HG03066 (cell line): ENCODE results near the gene ZFR.
"Not testable (repeated sequence)": the region's sequence is repeated elsewhere in the genome, so short reads cannot be mapped to it uniquely, and the experiment has no call there.

Experiments
- ATAC-seq: cut with Tn5 transposase; IDR thresholded peaks from one replicate; pipeline ENCODE4 v1.9.1; 2021; ENCODE audit warnings: low read depth; ENCODE audit not compliant: unreplicated experiment

Gene ZFR

DNA sequence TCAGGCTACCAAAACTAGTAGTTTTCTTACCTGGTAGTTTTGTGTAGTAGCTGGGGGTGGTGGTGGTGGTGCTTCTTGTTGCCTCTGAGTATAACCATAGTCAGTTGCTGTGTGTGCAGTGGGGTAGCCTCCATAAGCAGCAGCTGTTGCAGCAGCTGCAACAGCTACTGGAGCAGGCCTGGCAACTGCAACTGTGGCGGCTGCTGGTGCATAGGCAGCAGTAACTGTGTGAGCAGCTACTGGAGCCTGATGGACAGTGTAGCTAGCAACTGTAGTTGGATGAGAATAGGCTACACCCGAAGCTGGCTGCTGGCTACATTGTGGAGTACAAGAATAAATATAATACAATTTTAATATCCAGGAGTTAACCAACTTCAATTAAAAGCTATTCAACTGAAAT lies 24.7 kb downstream of the ZFR start:
- no peak for ATAC-seq

DNA sequence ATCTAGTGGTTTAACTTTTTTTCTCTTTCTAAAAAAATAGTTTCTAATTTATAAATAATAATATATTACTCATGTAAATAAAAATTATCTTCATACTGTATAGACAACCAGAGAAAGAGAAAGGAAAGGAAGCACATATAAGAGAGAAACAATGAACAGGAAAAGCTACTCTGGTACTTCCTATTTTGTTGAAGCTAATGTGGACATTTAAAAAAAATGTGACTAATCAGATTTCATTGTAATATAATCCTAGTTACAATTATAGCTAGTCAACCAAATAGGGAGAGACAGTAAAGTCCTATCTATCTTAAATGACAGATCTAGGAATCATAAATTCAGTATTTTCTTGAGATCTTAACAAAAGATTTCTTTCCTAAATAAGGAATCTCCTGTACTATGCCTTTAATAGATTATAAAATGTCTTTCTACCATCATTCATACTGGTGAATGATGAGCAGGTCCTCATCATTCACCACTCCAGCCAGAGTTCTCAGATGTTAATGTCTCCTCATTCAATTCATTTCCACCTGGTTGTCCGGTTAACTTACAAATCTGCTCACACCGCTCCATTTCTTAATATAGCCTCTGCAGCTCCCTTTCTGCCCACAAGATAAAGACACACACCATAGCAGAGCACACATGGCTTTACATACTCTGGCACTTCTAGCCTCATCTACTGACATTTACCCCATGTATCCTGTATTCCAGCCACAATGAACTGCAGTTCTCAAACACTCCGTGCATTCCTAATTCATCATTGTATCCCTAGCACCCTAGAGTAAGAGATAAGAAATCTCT lies 30.9 kb downstream of the ZFR start:
- ATAC-seq, result no peak

DNA sequence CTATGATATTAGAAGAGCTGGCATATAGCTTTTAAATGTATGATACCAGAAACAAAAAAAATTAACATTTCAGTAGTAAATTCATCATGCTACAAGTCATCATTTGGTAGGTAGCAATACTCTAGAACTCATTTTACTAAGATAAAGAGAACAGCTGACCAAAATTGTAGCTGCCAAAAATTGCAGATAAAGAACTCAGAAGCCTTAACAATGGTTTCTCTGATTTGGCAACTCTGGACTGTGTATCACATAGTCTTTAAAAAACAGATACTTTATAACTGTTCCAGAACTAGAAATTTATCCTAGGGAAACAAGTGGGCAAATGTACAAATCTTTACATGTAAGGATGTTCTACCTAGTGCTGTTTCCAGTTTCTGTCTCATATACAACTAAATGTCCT lies 33.9 kb downstream of the ZFR start:
- no peak for ATAC-seq

DNA sequence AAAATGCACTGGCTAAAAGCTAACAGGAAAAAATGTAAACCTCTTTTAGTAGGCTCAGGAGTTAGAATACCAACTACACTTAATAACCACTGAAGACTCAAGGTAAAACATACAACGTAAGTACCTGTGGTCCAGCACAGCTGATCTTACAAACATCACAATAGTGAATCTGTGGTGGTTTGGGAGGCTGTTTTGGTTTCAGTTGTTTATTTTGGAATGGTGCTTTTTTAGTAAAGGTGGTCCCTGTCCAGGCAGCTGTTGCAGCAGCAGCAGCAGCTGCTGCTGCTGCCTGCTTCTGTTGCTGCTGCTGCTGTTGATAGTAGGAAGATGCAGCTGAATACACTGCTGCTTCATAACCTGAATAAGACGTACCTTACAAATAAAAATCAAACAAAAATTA lies 37.9 kb downstream of the ZFR start:
- peak; percentile 80 for ATAC-seq

DNA sequence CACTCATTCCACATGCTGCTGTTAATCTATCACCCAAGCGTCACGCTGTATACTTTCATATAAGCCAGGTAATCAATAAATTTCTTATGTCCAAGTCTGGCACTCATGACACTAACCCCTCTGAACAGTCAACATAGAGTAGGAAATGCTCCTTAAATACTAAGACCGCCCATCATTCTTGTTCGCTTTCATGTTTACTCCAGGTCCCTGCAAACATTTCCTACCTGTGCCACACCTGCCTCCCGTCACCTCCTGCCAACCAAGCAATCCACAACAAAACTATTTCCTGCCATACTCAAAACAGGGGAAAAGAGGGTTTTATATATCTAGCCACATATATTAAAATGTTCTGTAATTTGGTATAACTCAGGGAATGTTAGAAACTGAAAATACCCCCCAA lies 39.0 kb downstream of the ZFR start:
- ATAC-seq, result no peak

DNA sequence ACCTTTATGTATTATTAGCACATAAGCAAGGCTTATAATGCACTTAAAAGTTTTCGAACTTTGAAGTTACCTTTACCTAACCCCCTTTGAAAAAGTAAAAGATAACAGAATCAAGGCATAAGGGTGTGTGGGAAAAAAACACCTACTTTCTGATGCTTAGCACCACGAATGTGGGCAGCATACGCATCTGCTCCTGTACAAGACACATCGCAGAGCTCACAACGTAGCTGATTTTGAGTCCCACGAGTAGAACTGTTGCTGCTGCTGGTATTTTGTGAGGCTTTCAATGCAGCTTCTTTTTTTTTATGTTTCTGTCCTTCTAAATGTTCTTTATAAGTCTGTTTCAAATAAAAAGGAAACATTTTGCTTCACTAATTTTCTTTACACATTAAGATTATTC lies 40.8 kb downstream of the ZFR start:
- no peak for ATAC-seq

DNA sequence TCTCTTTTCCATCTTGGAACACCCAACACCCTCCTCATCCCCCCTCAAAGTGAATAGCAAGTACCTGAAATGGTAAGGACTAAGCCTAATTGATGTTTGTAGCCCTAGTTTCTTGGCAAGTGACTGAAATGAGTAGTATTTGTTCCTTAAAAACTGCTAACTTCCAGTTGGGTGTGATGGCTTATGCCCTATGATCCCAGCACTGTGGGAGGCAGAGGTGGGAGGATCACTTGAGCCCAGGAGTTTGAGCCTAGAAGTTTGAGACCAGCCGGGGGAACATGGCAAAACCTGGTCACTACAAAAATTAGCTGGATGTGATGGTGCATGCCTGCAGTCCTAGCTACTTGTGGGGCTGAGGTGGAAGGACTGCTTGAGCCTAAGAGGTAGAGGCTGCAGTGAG lies 44.1 kb downstream of the ZFR start:
- no peak for ATAC-seq

DNA sequence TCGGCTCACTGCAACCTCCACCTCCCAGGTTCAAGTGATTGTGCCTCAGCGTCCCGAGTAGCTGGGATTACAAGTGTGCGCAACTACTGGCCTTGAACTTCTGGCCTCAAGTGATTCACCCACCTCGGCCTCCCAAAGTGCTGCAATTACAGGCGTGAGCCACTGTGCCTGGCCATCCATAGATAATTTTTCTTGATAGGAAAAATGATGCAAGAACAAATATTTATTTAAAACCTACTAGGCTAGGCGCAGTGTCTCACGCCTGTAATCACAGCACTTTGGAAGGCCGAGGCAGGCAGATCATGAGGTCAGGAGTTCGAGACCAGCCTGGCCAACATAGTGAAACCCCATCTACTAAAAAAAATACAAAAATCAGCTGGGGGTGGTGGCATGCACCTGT lies 45.8 kb downstream of the ZFR start:
- ATAC-seq, result not testable (repeated sequence)

DNA sequence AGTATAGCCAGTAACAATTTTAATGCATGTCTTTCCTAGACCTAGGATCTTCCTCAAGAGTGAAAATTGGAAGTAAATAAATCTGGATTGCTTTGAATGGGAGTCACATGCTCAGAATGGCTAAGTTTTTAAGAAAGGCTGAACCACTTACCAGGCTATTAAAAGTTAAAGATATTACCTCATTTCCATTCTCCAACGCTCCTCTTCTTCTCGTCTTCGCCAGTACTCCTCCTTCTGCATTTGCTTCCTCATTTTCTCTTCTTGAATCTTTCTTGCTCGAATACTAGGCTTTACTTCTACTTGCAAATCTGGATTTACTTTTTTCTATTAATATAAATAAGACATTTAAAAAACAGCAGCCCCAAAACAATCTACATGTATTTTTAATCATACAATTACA lies 49.6 kb downstream of the ZFR start:
- ATAC-seq, result no peak

DNA sequence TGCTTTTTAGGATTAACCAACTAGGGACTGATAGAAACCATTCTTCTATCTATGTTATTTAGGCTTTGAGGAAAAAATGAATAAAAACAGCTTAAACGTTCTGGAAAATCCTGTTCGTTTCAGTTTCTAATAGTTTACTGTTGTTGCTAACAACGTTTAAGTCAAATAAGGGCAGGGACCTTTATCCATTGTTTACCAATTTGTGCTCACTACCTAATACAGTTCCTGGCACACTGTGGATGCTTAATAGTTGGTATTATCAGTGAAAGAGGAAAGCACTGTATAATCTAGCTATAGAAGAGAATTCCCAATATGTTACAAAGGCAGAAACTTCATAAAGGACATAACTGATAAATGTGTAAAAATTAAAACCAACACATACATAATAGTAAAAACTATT lies 52.5 kb downstream of the ZFR start:
- ATAC-seq, result no peak

DNA sequence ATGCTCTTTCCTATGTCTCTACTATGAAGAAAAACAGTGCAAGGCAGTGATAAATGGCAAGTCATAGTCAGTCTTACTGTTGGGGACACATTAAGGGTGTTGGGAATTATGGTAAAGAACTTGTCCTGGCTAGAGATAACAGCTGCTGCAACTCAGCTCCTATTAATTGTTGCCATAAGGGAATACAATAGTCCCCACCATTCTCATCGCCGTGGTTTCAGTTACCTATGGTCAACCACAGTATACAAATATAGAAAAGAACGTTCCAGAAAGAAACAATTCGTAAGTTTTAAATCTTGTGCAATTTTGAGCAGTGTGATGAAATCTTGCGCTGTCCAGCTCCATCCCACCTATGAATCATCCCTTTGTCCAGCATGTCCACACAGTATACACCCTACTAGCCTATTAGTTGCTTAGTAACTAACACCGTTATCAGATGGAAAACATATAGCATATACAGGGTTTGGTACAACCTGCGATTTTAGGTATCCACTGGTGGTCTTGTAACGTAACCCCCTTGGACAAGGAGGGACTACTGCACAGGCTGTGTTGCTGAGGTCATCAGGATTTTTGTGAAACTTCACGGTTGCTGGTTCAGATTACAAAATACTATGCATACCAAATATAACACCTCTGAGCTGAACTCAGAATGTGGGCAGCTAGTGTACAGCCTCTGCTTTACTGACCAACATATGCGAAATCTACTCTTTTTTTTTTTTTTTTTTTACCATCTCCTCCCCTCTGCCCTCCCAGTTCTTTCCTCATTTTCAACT lies 53.5 kb downstream of the ZFR start:
- ATAC-seq, result no peak

DNA sequence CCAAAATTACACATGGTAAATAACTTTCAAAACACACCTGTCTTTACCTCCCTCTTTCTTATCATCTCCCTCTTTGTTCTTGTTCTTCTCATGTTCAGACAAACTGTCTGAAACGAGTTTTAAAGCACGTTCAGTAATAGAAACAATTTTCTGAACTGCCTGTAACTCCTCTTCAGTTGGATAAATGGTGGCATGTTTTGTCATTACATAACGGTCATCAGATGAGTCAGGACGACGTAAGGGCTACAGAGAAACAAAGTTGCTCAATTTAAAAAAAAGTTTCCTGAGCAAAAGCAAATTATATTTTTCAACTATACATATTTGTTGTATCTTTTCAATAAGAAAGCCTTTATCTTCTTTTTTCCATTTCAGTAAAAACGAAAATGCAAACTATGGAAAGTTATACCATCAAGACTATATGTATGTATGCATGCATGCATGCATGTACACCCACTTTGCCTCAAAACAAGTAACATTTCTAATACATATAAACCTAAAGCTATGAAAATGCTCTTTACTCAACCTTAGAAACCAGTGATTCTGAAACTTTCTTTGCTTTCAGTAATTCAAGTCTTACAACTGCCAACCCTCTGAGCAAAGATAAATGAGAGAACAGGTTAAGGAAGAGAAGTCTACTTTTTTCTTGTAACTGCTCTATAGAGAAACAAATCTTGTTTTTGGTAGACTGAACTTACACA lies 56.0 kb downstream of the ZFR start:
- ATAC-seq, result no peak

DNA sequence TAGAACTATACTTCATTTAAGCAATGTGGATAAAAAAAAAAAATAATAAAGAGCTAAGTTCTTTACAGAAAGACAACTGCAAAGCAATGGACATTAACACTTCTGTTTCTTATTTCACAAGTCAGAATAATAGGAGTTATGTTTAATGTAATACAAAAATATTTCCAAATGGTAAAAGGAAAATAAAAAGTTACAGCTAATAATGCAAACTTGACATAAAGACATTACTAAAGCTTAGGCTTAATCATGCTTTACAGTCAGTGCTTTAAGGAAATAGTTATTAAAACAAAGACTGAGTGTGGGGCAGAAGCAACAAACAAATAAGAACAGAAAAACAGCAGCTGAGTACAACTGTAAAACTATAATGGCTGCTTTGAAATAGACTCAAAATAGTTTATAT lies 56.7 kb downstream of the ZFR start:
- ATAC-seq, result no peak

DNA sequence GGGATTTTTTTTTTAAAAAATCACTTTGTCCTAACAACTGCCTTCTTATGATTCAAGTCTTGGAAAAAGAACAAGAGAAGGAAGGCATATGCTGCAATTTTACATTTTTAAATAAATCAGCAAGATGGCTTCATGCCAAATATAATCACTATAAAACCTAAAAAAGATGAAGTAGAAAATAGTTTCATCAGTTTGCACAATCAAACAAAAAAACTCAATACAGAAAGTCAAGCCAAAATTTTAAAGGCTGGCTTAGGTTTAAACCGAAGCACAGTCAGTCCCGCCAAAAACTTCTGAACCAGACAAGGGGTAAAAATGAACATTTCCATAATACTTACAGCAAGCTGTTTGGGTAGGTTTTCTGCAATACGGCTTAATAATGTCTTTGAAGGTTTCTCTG lies 57.3 kb downstream of the ZFR start:
- ATAC-seq, result no peak

DNA sequence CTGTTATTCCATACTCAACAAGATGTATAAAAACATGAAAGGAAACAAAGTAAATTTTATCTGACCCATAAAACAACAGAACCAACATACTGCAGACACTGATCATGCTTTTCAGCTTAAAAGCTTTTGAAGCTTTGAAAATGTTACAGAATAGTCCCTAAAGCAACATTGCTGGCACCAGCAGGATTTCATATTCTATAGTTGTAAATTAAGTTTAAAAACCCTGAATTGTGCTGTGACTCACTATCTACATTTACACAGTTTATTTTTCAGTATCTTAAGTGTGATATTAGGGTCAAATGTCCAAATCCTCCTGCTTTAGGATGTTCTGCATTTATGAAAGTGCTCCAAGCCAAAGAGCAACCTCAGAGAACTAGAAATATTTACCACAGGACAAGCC lies 59.9 kb downstream of the ZFR start:
- no peak for ATAC-seq

DNA sequence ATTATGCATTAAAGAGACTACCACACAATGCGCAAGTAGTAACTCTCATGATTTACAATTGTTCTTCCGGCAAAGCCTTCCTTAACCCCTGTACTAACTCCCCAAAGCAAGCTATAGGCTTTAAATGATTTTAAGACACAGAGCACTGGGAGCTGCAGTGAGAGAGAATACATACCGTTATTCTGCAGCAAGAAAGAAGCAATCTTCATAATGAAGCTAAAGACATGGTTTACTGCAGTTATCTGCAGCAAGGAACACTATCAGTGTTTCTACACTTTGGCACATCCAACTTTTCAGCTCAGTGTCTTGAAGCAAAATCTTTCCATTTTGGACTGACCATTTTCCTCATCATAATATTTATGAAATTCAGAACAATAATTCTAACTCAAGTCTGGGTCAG lies 61.0 kb downstream of the ZFR start:
- no peak for ATAC-seq

DNA sequence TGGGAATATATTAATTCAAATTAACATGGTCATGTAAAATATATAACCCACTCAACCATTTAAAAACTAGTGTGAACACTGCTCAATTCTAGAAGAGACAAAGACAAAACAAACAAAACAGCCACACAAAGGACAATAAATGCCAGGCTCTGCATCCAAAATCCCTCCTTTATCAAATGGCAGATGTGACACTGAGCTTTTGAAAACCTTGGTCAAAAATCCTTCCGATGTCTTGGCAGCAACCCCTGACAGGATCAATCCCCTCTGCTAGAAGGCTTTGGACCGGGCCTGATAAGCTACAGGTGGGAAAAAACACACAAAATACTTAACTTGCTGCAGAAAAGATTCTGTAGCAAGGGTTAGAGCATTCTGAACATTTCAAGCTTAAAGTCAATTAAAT lies 61.5 kb downstream of the ZFR start:
- no peak for ATAC-seq

DNA sequence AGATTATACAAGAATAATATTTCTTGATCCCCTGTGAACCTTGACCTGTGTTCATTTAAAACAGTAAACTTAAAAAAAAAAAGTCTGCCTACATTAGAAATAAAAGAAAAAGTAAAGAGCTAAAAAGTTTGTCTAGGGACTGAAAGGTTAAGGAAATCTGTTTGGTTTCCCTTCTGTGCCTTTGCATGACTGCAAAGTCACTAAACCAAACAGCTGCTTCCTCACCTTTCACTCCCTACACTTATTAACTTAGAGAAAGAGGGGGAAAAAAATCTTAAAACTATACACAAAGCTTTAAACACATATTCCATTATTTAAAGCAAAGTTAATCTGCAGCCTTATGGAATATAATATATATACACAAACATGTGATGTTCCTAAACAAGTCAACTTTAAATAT lies 65.1 kb downstream of the ZFR start:
- no peak for ATAC-seq

DNA sequence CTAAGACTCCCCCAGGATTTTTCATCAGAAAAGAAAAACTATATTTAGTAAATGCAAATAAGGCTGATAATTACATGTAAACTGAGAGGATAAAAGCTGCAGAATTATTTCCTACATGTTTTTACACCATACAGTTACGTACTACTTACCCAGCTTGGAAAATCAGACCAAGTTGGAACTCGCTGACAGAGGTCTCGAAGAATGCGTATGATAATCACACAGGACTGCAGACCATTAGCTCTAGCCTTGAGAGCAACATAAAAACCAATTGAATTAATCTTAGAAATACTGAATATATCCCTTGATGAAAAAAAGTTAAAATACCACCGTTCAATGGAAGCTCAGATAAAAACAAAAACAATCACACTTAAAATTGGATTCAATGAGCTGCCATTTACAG lies 65.6 kb downstream of the ZFR start:
- no peak for ATAC-seq

DNA sequence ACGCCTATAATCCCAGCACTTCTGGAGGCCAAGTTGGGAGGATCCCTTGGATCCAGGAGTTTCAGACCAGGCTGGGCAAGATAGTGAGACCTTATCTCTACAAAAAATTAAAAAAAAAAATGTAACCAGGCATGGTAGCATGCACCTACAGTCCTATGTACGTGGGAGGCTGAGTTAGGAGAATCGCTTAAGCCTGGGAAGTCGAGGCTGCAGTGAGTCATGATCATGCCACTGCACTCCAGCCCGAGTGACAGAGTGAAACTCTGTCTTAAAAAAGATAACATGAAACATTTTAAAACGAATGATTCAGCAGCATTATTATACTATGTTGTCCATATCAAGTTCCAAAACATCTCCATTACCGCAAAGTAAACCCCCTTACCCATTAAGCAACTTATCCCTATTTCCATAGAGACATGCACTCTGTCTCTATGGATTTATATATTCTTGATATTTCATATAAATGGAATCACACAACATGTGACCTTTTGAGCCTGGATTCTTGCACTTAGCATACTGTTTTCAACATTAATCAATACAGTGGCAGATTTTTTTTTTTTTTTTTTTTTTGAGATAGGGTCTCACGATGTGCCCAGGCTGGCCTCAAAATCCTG lies 74.9 kb downstream of the ZFR start:
- no peak for ATAC-seq

DNA sequence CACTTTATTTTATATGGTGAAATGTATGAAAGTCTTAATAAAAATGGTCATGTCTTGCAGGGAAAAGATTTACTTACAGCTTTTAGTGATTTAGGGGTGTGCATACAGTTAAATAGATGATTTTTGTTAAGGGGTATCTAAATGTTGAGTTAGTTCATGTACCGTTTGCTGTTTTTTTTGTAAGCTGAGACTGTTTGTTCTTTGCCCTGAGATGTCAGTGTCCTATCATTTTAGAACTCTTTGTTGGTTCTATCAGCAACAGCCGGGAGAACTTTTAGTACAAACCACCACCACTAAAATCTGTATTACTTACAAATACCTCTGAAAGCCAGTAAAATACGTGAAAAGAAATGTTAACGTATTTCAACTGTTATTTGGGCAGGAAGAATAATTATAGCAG lies 75.5 kb downstream of the ZFR start:
- ATAC-seq, result no peak
